HG03103 (cell line): ENCODE results near the gene MACROD2.
"Not testable (repeated sequence)": the region's sequence is repeated elsewhere in the genome, so short reads cannot be mapped to it uniquely, and the experiment has no call there.

ENCODE experiments used
- ATAC-seq: cut with Tn5 transposase; IDR thresholded peaks from one replicate; pipeline ENCODE4 v1.9.1; 2021; ENCODE audit warnings: low read depth; ENCODE audit not compliant: unreplicated experiment

The MACROD2 gene

DNA sequence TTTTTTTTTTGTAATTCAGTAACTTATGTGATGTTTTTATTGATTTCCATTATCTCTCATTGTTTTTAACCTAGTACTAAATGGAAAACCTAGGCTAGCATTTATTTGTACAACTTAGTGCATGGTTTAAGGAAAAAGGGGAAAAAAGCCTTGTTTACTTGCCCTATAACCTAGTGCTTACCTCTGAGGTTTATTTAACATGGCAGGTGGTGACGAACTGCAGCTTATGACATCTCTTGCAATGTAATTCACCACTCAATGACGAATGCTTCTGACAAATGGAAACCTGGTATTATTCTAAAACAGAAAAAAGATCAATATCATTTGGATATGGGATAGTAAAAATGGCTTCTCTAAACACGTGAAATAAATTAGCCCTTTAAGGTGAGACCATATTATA, 960.7 kb downstream of the MACROD2 start:
- ATAC-seq: no peak

GRCh38 chr20:14956538-14956937, 961.2 kb downstream of the MACROD2 start:
- no peak for ATAC-seq

- no peak for ATAC-seq
Measured at GRCh38 chr20:14957402-14957801, 962.1 kb downstream of the MACROD2 start.

DNA sequence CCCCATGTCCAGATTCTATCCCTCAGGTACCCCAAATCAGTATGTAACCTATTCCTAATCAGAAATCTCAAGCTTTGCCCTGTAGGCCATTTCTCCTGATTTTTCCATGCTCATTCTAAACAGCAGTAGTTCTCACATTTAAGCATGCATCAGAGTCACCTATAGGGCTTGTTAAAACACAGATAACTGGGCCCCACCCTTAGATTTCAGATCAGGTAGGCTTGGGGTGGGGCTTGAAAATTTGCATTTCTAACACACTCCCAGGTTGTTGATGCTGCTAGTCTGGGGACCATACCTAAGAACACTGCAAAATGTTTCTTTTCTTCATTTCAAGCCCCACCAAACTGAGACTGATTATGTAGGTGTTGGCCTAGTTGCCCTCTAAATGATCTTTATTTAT, 963.3 kb downstream of the MACROD2 start:
- no peak for ATAC-seq

- ATAC-seq: no peak
Measured at GRCh38 chr20:14959506-14960475, 964.5 kb downstream of the MACROD2 start.

- no peak for ATAC-seq
Measured at GRCh38 chr20:14960831-14961230, 965.5 kb downstream of the MACROD2 start.

- no peak for ATAC-seq
Measured at GRCh38 chr20:14963262-14963663, 967.9 kb downstream of the MACROD2 start.

DNA sequence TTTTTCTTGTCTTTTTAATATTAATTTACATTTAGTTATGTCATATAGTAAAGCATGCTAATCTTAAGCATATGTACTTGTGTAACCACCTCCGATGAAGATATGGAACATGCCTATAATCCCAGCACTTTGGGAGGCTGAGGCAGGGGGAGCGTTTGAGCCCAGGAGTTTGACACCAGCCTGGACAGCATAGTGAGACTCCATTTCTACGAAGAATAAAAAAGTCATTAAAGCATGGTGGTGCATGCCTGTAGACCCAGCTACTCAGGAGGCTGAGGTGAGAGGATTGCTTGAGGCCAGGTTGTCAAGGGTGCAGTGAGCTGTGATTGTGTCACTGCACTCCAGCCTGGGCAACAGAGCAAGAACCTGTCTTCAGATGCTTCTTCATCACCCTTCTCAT, 970.9 kb downstream of the MACROD2 start:
- ATAC-seq: no peak

GRCh38 chr20:14966808-14967207, 971.5 kb downstream of the MACROD2 start:
- no peak for ATAC-seq

GRCh38 chr20:14972256-14972655, 976.9 kb downstream of the MACROD2 start:
- no peak for ATAC-seq

DNA sequence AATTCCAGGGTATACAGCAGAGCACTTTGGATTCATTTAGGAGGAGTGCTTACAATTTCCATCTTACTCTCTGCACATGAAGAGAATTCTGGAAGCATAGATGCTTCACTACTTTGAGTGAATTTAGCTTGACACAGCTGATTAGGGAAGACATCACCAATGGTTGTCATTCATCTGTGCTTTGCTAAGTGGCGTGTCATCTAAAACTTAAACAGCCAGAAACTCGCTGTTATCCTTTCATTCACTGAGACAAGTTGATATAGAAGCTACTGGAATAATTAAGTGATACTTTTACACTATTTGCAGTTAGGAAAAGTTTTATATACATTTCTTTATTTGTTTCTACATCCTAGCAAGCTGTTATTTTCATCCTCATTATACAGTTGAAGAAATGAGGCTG, 977.4 kb downstream of the MACROD2 start:
- no peak for ATAC-seq

DNA sequence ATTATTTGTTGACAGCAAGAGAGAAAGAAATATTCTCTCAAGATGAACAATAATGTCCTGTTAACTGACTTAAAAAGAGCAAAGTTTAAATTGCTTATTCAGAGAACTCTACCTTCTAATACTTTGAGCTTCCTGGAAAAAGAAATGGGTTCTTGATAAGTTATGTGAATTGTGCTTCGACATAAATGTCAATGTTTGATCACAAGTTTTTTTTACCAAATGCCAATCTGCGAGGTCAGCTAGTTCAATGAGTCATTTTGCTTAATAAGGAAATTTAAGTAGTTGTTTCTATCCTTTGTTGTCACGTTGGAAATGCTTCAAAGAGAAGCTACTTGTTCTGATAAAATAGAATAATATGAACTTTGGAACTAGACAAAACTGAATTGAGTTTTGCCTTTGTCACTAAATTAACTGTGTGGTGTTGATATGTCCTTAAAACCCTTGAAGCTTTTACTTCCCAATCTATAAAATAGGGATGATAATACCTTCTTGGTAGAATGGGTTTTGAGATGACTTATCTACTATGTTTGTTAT, 984.2 kb downstream of the MACROD2 start:
- ATAC-seq: no peak

- ATAC-seq: not testable (repeated sequence)
Measured at GRCh38 chr20:14981486-14981885, 986.2 kb downstream of the MACROD2 start.

DNA sequence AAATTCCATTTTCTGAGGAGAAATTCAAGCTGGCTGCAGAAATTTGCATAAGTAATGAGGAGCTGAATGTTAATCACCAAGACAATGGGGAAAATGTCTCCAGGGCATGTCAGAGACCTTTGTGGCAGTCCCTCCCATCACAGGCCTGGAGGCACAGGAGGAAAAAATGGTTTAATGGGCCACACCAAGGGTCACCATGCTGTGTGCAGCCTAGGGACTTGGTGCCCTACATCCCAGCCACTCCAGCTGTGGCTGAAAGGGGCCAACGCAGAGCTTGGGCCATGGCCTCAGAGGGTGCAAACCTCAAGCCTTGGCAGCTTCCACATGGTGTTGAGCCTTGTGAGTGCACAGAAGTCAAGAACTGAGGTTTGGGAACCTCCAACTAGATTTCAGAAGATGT, 987.0 kb downstream of the MACROD2 start:
- not testable (repeated sequence) for ATAC-seq

DNA sequence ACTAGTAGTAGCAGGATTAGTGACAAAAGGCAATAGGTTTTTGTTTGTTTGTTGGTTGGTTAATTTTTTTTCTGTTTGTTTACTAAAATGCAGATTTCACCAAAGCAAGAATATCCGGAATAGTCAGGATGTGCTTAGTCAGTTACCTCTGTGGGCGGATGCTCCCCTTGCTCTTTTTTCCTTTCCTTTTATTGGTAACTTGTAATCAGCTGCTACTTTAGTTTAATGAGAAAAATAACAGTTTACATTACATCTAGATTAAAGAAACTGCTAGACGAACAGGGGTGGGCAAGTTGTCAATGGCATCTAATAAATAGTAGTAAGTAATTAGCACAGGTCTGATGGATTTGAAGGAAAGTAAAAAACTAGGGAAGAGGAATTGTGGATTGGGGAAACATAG, 989.0 kb downstream of the MACROD2 start:
- ATAC-seq: no peak

- ATAC-seq: no peak
Measured at GRCh38 chr20:14984768-14985622, 989.7 kb downstream of the MACROD2 start.

DNA sequence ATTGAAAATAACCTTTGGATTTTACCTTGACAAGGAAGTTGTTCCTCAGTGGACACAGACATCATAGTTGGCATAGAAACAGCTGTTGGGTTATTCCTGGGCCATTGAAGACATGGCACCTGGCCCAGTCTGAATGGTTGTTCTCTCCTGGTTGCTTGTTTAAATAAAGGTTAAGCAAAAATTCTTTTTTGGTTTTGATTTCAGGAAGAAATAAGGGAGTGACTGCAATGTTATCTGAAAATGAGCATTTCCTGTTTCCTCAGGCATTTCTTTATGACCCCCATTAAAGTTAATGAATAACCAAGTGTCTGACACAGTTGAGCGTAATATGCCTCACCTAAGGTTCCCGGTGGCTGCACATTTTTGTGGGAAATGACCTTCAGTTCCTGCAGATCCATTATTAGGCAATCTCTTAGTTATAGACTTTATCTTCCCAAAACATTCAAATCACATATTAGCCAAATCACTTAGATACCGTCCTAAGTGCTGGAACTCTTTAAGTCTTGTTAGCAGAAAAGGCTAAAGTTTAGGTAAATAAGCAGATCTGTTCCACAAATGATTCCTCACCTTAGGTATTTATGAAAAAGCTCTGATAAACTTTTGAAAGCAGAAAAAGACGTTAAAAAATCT, 990.8 kb downstream of the MACROD2 start:
- ATAC-seq: no peak

GRCh38 chr20:14986656-14987055, 991.3 kb downstream of the MACROD2 start:
- no peak for ATAC-seq

GRCh38 chr20:14989535-14990290, 994.4 kb downstream of the MACROD2 start:
- no peak for ATAC-seq

DNA sequence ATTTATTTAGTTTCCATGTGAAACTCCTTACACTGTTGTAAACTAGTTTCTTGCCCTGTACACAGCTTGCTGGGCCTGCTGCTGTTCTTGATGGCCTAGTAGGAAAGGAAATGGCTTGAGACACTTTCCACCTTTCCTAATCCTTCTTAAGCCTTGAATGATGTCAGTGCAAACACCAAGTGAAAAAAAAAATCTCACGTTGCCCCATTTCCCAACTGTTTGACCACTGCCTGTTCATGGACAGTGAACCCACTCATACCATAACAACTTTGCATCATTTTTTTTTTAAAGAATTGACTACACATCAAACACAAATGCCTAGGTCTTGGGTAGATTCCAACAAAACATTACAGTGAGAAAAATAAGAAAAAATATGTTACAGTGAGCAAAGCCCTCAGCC, 995.7 kb downstream of the MACROD2 start:
- no peak for ATAC-seq
